NCI-H524 (cell line): Measurements from ENCODE around the gene PRG3.

Source experiments
- DNase-seq, 2 experiments: peaks; one replicate each; lab custom pipeline; 2025; lab: John Stamatoyannopoulos, UW

Gene PRG3

DNA sequence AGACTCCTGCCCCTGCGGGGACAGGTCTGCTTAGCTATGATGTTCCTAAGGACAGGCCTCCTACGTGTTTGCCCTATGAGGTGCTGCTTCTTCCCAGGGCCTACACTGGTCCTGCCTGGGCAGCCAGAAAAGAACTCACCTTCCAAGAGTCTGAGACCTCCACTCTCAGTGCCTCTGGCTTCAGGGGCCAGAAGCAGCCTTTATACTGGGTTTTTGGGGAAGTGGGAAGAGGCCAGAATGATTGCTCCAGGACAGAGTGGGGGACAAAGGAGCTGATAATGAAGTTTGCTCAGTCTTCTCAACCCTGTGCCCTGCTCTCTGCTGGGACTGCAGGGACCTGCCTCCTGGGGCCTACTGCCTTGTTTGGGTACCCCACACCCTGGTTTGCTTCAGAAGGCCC is at the start of gene PRG3:
PRG3 (minus strand) TSS at position 176 of the 400 bp plus-strand sequence. CDS start 442 bp downstream, outside the sequence.
- no peak for DNase-seq

- no peak for DNase-seq
These were observed 49.0 kb upstream of the PRG3 start for GRCh38 chr11:57429946-57430345.

- no peak for DNase-seq
These were observed 47.7 kb upstream of the PRG3 start for GRCh38 chr11:57428643-57429042.

- DNase-seq = no peak
These were observed 46.8 kb upstream of the PRG3 start for GRCh38 chr11:57427727-57428082.

- DNase-seq = no peak
These were observed 46.2 kb upstream of the PRG3 start, which contains the start of gene SLC43A3 for GRCh38 chr11:57426929-57427726. Gene SLC43A3 (minus strand): TSS chr11:57427121. CDS start chr11:57426172, 949 bp downstream.

DNA sequence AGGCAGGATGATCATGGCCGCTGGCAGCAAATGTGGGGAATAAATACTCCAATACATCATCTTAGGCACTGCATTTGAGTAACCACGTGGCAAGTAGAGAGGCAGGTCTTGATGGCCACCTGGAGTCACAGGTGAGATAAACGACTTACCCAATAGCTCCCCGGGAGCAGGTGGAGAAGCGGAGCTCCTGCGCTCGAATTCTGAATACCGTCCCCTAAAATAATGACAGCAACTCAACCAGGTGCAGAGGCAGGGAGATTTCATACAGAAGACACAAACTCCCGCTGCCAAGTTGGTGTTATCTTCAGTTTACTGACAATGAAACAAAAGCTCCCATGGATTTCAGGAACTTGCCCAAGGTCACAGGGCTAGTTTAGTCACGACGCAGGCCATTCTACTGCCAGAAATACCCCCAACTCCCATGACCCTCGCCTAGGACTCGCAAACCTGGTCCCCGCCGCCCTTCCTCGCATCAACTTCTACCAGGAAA is 45.5 kb upstream of the PRG3 start:
- no peak for DNase-seq

DNA sequence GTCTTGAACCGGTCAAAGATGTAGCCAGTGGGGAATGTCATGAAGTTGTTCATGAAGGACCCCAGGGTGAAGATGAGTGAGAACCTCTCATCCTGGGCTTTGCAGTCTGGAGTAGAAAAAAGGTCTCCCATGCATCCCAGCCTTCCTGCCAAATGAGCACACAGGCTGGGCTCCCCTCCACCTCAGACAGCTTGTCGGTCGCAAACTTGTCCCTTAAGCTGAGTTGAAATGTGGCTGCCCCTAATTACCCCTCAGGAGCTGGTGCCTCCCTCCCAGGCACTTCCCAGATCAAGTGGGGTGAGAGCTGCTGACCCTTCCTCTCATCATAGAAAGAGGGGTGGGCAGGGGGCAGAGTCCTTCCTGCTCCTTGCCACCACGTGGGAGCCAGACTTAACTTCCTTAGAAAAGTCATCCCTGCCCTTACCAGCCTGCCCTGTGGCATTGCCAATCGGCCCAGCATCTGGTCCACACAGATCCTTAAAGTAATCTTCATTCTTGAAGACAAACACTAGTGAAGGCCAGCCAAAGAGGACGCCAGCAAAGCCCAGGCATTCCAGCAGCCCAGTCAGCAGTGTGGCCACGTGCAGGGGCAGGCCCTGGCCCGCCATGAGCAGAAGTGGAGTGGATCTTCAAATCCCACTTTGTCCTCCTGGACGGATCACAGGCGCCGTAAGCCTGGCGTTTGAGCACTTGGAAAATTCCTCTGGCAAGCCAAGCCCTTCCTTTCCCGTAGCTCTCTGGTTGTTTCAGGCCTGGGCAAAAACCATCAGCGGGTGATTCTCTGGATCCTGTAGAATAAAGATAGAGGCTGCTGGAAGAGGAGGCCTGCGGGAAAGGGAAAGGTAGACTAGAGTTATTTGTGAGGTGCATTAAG is 44.9 kb upstream of the PRG3 start:
- DNase-seq = no peak

- DNase-seq = no peak
These were observed 44.0 kb upstream of the PRG3 start for GRCh38 chr11:57424792-57425564.

- no peak for DNase-seq
These were observed 43.3 kb upstream of the PRG3 start for GRCh38 chr11:57424137-57424791.

DNA sequence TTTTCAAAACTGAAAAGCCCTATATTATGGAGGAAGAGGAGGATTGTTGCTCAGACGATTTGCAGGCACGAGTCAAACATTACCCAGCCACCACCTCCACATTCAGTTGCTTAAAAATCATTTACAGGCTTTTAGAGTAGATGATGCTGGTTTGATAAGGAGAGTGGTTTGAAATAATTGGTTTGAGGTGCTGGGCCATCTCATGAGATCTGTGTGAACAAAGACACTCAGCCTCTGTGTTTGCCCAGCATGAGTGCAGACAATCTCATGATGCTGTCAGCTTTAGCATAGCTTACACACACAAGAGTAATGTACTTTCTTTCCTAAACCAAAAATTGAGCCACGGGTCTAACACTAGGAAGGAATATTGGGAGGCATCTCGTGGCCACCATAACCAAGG is 41.7 kb upstream of the PRG3 start:
- no peak for DNase-seq

- DNase-seq = no peak
These were observed 40.9 kb upstream of the PRG3 start for GRCh38 chr11:57421805-57422204.

DNA sequence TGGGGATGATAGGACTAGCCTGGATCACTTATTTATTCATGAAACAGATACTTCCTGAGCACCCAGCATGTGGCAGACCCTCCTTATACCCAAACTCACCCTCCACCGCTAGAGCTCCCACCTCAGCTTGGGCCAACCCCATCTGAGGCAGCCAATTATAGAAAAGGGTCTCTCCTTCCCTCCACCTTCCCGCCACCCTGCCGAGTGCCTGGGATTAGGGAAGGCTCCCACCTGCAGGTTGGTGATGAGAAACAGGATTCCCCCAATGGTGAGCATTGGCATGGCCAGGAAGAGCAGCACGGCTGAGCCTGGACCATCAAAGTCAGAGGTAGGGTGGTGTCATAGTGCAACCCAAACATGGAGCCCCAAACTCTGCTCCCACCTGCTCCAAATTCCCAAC is 40.1 kb upstream of the PRG3 start:
- no peak for DNase-seq

DNA sequence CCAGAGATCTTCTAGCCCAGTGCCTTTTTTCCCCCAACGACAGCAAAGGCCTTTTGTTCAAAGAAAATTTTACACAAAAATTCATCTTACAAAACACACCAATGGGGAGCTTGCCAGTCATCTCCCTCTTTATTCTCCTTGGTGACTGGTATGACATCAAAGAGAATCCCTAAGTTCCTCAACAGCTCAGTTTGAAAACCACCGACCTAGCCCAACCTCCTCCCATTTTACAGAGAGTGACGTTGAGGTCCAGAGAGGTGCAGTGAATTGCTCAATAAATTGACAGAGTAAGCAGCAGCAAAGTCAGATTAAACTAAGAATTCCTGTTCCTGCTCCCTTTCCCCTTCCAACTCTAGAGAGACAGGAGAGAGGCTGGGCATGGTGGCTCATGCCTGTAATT is 38.2 kb upstream of the PRG3 start:
- DNase-seq = no peak

GRCh38 chr11:57418131-57418530 is 37.2 kb upstream of the PRG3 start:
- DNase-seq = no peak

GRCh38 chr11:57417056-57417455 is 36.1 kb upstream of the PRG3 start:
- no peak for DNase-seq

- DNase-seq = no peak
These were observed 35.5 kb upstream of the PRG3 start for GRCh38 chr11:57416436-57416835.

- no peak for DNase-seq
These were observed 33.8 kb upstream of the PRG3 start for GRCh38 chr11:57414612-57415212.

DNA sequence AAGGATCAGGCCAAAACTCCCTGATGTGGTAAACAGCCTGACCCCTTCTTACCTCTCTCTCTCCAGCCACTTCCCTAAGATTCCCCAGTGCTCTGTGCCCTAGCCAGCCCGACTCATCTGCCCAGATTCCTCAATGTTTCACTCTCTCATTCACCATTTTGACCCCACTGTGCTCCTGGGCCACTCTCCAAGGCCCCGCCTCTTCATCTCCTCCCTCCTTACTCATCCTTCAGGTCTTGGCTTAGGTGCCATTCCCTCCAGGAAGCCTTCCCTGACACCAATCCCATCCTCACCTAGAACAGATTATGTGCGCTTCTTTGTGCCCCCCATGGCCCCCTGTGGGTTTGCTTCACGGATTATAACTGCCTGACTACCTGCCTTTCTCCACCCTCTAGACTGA is 32.7 kb upstream of the PRG3 start:
- DNase-seq = no peak

- DNase-seq = no peak
These were observed 29.3 kb upstream of the PRG3 start for GRCh38 chr11:57410287-57410686.

GRCh38 chr11:57409321-57410100 is 28.6 kb upstream of the PRG3 start:
- no peak for DNase-seq
